RKO (cell line): ENCODE results near the gene CNTNAP2.
"Not testable (repeated sequence)": the region's sequence is repeated elsewhere in the genome, so short reads cannot be mapped to it uniquely, and the experiment has no call there.

Source experiments
- DNase-seq: peaks from one replicate; pipeline ENCODE4 v3.0.0-alpha.2; 2016; ENCODE audit warnings: low spot score

The CNTNAP2 gene

GRCh38 chr7:148318102-148318811, 2201.7 kb downstream of the CNTNAP2 start:
- no peak for DNase-seq

- no peak for DNase-seq
Measured at GRCh38 chr7:148318838-148319237, 2202.2 kb downstream of the CNTNAP2 start.

DNA sequence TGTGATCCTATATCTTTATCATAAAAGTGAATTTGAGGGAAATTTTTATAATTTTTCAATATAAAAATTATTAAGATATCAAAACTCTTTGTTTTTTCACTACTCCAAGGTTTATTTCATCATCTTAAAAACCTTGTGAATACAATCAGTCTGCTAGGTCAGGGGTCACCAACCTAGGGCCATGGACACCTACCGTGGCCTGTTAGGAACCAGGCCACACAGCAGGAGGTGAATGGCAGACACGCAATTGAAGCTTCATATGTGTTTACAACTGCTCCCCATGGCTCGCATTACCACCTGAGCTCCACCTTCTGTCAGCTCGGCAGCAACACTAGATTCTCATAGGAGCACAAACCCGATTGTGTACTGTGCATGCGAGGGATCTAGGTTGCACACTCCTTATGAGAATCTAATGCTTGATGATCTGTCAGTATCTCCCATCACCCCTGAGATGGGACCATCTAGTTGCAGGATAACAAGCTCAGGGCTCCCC, 2202.8 kb downstream of the CNTNAP2 start:
- DNase-seq = no peak

DNA sequence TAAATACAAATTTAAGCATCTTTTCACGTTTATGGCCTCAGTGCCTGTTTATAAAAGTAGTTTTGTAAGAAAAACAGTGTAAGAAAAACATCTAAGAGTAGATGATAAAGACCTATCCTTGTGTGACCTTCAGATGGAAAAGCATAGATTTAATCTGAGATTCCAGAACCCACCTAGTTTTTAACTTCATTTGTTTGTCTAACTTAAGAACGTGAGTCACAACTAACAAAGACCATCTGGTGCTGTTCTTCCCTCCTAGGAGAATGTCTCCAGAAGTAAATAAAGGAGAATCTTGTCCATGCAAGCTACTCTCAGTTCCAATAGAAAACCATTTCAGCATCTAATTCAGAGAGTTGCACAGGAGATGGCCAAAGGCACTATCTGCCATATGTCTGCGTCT, 2208.6 kb downstream of the CNTNAP2 start:
- no peak for DNase-seq

GRCh38 chr7:148327379-148327778, 2210.8 kb downstream of the CNTNAP2 start:
- DNase-seq = peak; percentile 48

DNA sequence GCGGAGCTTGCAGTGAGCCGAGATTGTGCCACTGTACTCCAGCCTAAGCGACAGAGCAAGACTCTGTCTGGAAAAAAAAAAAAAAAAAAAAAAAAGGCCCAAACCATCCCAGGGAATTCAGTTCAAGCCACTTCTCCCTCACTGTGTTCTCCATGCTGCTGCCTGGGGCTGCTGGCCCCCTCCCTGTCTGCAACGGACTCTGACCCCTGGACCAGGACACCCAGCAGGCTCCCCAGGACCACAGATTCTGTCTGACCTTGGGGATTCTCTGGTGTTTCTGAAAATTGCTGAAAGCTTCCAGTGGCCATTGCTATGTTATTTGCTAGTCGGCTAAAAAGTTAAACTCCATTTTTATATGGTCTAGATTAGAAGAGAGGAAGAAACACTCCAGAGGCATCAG, 2212.3 kb downstream of the CNTNAP2 start:
- DNase-seq = no peak

DNA sequence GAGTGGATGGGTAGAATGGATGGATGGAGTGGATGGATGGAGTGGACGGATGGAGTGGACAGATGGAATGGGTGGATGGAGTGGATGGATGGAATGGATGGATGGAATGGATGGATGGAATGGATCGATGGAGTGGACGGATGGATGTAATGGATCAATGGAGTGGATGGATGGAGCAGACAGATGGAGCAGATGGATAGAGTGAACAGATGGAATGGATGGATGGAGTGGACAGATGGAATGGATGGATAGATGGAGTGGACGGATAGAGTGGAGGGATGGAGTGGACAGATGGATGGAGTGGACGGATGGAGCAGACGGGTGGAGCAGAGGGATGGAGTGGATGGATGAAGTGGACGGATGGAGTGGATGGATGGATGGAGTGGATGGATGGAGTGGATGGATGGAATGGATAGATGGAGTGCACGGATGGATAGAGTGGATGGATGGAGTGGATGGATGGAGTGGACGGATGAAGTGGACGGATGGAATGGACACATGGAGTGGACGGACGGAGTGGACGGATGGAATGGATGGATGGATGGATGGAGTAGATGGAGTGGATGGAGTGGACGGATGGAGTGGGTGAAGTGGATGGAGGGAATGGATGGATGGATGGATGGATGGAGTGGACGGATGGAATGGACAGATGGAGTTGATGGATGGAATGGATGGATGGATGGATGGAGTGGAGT, 2213.7 kb downstream of the CNTNAP2 start:
- DNase-seq = no peak

DNA sequence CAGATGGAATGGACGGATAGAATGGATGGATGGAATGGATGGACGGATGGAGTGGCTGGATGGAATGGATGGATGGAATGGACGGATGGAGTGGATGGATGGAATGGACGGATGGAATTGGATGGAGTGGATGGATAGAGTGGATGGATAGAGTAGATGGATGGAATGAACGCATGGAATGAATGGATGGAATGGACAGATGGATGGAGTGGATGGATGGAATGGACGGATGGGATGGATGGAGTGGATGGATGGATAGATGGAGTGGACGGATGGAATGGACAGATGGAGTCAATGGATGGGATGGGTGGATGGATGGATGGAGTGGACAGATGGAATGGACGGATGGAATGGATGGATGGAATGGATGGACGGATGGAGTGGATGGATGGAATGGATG, 2214.2 kb downstream of the CNTNAP2 start:
- DNase-seq = no peak

DNA sequence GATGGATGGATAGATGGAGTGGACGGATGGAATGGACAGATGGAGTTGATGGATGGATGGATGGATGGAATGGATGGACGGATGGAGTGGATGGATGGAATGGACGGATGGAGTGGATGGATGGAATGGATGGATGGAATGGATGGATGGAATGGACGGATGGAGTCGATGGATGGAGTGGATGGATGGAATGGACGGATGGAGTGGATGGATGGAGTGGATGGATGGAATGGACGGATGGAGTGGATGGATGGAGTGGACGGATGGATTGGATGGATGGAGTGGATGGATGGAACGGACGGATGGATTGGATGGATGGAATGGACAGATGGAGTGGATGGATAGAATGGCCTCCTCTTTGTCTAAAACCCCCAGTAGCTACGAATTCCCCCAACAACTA, 2214.9 kb downstream of the CNTNAP2 start:
- DNase-seq = not testable (repeated sequence)

DNA sequence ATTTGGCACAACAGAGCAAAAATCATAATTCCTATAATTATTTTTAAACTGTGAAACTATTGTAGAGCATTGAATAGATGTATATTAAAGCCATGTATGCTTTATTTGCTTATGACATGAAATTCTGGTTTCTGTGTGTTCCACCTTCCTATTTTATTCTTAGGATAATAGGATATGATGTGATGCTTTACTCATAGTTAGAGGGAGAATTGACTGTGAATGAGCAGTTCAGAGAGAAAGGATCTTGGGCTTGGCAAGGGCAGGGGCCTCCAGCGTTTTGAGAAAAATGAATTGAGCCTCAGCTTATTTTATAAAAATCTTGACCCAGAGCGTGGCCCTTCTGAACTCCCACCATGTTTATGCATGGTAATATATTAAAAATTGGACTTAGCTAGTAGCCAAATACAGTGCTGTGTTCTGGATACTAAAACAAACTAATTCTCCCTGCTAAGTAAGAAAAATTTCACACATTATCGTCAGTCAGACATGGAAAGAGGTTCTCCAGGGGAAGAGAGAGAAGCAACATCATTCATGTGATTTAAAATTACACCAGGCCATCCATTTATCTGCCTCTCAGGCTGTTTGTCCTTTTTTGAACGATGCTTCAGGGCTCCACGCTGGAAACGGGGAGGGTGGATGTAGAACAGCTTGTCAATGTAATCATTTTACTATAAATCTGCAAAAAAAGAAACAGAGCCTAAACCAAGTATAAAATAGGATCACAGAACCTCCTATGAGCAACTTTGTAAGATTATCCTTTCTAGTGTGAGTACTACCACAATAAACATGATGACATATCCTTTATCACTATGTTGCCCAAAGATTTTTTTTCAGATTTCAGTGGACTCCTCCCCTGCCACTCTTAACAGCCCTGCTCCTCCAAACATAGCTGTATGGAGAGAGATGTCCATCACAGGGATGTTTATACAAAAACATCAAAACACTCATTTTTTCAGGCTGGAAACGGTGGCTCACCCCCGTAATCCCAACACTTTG, 2215.9 kb downstream of the CNTNAP2 start:
- DNase-seq = peak; percentile 15

DNA sequence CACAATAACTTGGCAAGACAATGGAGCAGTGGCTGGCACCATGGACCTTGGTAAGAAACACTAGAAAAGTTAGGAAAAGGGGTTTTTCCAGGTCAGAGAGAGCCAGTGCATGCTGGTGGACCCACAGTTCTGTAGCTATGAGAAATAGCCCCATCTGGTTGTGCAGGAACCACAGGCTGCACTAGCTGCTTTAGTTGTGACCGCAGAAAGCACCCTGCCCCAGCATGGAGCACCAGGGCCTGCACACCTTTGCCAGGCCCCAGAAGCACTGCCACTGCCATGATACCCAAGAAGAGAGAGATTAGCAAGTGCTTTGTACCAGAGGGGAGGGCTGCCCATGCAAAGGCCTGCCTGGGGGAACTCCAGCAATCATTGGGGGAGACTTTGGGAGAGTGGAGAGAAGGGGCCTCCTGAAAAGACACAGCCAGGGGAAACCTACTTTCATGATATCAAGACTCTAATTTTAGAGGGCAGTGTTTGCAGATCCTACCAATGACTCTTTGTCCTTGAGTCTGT, 2217.9 kb downstream of the CNTNAP2 start:
- DNase-seq = no peak

GRCh38 chr7:148334959-148335577, 2218.5 kb downstream of the CNTNAP2 start:
- DNase-seq = peak; percentile 44

DNA sequence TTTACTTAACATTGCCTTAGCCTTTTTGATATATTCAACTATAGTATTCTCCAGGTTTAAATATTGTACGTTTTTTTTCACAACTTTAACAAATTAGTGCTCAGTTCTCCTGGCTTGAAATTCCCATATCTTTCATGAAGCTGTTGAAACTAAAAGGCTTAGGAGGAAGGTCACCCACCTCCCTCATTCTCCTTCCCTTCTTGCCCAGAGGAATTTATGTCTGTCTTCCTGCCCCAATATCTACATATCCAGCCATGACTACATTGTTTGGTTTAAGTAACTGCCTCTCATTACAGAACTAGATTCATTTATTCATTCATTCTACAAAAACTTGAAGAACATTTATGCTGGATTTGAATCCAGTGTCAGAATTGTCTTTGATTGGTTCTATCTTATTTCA, 2219.2 kb downstream of the CNTNAP2 start:
- DNase-seq = no peak

DNA sequence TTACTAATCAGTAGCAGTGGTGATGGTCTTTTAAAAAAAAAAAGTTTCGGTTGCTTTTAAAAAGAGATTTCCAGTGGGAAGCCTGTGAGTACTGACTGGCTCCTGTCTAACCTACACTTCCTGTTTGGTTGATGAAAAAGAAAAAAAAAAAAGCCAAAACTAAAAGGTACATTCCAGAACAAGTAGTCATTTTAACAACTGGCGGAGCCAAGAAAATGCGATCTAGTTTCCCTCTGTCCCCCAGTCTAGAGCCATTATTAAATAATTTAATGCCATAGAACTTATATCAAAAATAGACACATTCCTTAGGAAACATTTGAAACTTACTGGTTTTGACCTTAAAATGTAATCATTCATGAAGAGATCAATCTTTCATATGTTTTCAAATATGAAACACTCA, 2219.8 kb downstream of the CNTNAP2 start:
- no peak for DNase-seq

DNA sequence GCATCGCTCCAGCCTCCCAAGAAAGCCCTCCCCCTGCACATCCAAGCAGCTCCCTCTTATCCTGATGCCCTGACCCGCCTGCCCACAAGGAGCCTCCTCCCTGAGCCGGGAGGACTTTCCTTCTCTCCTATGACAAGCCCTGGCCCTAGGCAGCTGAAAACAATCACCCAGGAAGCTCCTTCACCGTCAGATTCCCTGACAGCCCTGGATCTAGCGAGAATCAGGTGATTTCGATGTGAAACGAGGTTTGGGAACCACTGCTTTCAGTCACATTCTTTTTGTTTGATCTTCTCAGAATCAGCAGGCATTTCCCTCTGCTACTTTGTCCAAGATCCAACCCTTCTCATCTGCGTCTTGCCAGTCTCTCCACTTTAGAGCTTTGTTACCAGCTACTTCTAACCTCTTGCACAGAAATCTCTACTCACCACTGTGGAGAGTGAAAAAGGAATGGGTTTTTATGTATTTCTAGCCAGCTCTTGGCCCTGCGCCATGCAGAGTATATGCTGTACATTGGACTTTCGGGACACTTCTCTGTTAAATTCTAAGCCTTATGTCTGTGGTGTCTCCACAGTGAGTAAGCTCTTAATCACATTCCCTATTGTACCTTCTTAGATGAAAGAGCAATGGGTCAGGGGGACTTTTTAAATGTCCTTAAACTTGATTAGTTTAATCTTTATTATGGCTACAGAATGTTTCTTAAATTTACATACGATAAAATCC, 2220.8 kb downstream of the CNTNAP2 start:
- DNase-seq = no peak

GRCh38 chr7:148337995-148338747, 2221.6 kb downstream of the CNTNAP2 start:
- no peak for DNase-seq

- DNase-seq = no peak
Measured at GRCh38 chr7:148340438-148341280, 2224.1 kb downstream of the CNTNAP2 start.

GRCh38 chr7:148344406-148344805, 2227.8 kb downstream of the CNTNAP2 start:
- DNase-seq = no peak

- DNase-seq = no peak
Measured at GRCh38 chr7:148347981-148348380, 2231.4 kb downstream of the CNTNAP2 start.
